ENCODE data around the gene UNK.

DNA sequence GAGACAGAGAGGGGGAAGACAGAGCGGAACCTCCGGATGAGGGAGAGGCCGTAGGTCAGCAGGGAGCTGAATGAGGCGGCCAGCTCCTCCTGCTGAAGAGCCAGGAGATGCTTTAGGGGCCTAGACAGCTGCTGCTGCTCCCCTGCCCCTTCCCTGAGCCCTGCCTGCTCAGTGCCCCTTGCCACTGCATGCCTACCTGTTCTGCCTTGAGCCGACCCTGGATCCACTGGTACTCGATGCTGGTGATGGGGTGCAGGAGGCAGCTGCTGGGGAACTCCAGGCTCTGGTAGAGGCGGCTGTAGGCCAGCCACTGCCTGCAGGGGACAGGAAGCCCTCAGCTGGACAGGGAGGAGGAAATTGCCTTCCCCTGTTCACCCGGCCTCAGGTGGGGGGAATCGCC lies 52.0 kb downstream of the UNK start:
- TF ChIP-seq, protein P1, sequence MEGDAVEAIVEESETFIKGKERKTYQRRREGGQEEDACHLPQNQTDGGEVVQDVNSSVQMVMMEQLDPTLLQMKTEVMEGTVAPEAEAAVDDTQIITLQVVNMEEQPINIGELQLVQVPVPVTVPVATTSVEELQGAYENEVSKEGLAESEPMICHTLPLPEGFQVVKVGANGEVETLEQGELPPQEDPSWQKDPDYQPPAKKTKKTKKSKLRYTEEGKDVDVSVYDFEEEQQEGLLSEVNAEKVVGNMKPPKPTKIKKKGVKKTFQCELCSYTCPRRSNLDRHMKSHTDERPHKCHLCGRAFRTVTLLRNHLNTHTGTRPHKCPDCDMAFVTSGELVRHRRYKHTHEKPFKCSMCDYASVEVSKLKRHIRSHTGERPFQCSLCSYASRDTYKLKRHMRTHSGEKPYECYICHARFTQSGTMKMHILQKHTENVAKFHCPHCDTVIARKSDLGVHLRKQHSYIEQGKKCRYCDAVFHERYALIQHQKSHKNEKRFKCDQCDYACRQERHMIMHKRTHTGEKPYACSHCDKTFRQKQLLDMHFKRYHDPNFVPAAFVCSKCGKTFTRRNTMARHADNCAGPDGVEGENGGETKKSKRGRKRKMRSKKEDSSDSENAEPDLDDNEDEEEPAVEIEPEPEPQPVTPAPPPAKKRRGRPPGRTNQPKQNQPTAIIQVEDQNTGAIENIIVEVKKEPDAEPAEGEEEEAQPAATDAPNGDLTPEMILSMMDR (IDR thresholded peaks at IDR 0.05; ENCODE audit: low read length) = no peak
- no peak for TF ChIP-seq EZH2 (IDR thresholded peaks at IDR 0.05; ENCODE audit: borderline replicate concordance, low read length)

All from OCI-LY1 (cell line).